ENCODE measurements around the gene TPST1. TPM values are rescaled to one million over a fixed set of nuclear protein-coding genes. Genes with fewer than 3 reads are reported as not detected.

The TPST1 gene
- total RNA-seq, 1 experiment from 2014 or later = 20.4 TPM

- Histone ChIP-seq H3K36me3 (replicated peaks; ENCODE audit: control insufficient read depth, insufficient read depth, low read length) (no peaks in the 10 kb centered on the region), H3K4me3 (ENCODE audit: insufficient read depth, low read depth, low read length) (no peak overlapping the region), H3K27me3 (ENCODE audit: control insufficient read depth, insufficient read depth, low read length) (no peaks in the 10 kb centered on the region)
- no peak for DNase-seq
Observed at GRCh38 chr7:66178258-66178657, 26.9 kb upstream of the TPST1 start.

DNA sequence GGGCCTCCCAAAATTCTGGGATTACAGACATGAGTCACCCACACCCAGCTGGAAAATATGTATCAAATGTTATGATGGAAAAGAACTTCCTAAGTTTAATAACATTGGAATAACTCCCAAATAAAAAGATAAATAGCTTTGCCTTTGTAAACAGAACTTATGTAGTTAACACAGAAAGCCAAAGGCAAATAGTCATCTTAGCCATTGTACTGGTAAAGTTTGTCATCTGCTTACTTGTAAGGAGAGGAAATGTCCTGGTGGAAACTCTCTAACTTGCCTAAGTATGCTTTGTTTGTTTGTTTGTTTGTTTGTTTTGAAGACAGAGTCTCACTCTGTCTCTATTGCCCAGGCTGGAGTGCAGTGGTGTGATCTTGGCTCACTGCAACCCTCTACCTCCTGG, 23.8 kb upstream of the TPST1 start:
- no peak overlapping the region for H3K4me3 ChIP-seq (ENCODE audit: insufficient read depth, low read depth, low read length)
- no peaks in the 10 kb centered on the region for H3K27me3 ChIP-seq (ENCODE audit: control insufficient read depth, insufficient read depth, low read length)
- H3K36me3 ChIP-seq (replicated peaks; ENCODE audit: control insufficient read depth, insufficient read depth, low read length) = no peaks in the 10 kb centered on the region
- DNase-seq = no peak

GRCh38 chr7:66181845-66182244, 23.3 kb upstream of the TPST1 start:
- Histone ChIP-seq H3K27me3 (ENCODE audit: control insufficient read depth, insufficient read depth, low read length) (no peaks in the 10 kb centered on the region), H3K36me3 (replicated peaks; ENCODE audit: control insufficient read depth, insufficient read depth, low read length) (no peaks in the 10 kb centered on the region), H3K4me3 (ENCODE audit: insufficient read depth, low read depth, low read length) (no peak overlapping the region)
- no peak for DNase-seq

DNA sequence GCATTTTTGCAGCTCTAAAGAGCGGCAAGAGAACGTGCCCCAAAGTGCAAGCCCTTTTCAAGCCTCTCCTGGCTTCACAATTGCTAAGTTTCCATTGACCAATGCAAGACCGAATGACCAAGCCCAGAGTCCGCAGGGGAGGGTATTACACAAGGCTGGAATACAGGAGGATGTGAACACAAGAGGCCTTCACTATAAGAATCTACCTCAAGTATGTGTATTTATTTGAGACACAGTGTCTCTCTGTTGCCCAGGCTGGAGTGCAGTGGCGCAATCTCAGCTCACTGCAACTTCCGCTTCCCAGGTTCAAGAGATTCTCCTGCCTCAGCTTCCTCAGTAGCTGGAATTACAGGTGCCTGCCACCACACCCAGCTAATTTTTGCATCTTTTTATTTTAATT, 22.2 kb upstream of the TPST1 start:
- DNase-seq = no peak
- H3K4me3 ChIP-seq (ENCODE audit: insufficient read depth, low read depth, low read length) = no peak overlapping the region
- no peaks in the 10 kb centered on the region for H3K36me3 ChIP-seq (replicated peaks; ENCODE audit: control insufficient read depth, insufficient read depth, low read length)
- no peaks in the 10 kb centered on the region for H3K27me3 ChIP-seq (ENCODE audit: control insufficient read depth, insufficient read depth, low read length)

DNA sequence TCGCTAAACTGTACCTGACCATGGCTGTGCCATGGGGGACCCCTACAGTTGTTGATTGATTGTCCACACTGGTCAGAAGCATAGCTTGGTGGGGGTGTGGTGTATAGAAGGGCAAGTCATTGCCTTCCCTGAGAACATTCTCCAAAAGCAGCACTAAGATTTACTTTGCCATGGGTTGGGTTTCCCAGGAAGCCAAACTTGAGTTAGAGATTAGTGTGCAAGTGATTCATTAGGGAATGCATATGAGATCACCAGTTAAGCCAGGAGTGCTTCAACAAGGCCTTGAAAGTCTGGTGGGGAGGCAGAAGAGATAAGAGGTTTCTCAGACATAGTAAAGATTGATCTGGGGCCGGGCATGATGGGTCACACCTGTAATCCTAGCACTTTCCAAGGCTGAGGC, 21.4 kb upstream of the TPST1 start:
- Histone ChIP-seq H3K36me3 (replicated peaks; ENCODE audit: control insufficient read depth, insufficient read depth, low read length) (no peaks in the 10 kb centered on the region), H3K4me3 (ENCODE audit: insufficient read depth, low read depth, low read length) (no peak overlapping the region), H3K27me3 (ENCODE audit: control insufficient read depth, insufficient read depth, low read length) (no peaks in the 10 kb centered on the region)
- DNase-seq = no peak

DNA sequence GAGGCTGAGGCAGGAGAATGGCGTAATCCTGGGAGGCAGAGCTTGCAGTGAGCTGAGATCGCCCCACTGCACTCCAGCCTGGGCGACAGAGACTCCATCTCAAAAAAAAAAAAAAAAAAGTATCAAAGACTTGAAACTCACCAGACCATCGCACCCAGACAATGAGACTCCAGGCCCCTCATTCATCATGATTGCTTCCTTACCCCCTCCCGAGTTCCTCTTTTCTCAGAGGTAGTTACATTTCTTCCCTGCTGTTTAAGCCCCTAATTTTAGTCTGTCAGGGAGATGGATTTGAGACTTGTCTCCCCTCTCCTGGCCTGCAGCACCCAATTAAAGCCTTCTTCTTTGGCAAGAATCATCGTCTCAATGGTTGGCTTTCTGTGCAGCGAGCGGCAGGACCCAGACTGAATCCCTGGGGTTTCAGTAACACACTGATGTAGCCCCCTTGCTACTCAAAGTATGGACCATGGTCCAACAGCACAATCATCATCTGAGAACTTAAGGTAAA, 19.4 kb upstream of the TPST1 start:
- no peaks in the 10 kb centered on the region for H3K36me3 ChIP-seq (replicated peaks; ENCODE audit: control insufficient read depth, insufficient read depth, low read length)
- no peaks in the 10 kb centered on the region for H3K27me3 ChIP-seq (ENCODE audit: control insufficient read depth, insufficient read depth, low read length)
- DNase-seq = no peak
- H3K4me3 ChIP-seq (ENCODE audit: insufficient read depth, low read depth, low read length) = no peak overlapping the region

DNA sequence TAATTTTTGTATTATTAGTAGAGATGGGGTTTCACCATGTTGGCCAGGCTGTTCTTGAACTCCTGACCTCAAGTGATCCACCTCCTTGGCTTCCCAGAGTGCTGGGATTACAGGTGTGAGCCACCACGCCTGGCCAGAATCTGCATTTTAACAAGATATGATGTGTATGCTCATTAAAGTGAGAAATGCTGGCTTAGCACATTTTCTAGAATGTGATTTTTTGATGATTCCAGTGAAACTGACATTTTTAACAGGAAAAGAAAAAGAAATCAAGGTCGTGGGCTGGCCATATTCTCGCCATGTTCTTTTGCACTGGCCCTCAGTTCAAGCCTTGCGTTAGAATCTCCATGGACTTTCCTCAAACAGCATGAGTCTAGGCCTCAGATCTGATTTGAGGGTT, 18.1 kb upstream of the TPST1 start:
- Histone ChIP-seq H3K4me3 (ENCODE audit: insufficient read depth, low read depth, low read length) (no peak overlapping the region), H3K36me3 (replicated peaks; ENCODE audit: control insufficient read depth, insufficient read depth, low read length) (no peaks in the 10 kb centered on the region), H3K27me3 (ENCODE audit: control insufficient read depth, insufficient read depth, low read length) (no peaks in the 10 kb centered on the region)
- DNase-seq = no peak

DNA sequence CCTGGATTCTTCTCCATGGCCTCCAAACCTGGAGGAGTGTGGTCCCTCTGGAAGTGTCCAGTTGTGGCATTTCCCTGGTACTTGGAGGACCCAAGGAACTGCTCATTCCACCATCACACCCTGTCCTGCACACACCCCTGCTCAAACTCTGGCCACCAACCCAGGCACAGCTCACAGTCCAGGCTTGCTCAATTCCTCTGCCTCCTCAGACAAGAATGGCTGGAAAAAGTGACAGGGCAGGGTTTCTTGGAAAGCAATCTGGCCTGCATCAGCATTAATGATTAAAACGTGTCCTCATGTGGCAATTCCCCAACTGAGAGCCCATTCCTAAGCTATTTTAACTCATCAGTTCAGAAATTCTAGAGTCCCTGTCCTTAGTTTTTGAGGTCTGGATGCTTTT, 17.2 kb upstream of the TPST1 start:
- H3K27me3 ChIP-seq (ENCODE audit: control insufficient read depth, insufficient read depth, low read length) = no peaks in the 10 kb centered on the region
- no peak for DNase-seq
- no peak overlapping the region for H3K4me3 ChIP-seq (ENCODE audit: insufficient read depth, low read depth, low read length)
- H3K36me3 ChIP-seq (replicated peaks; ENCODE audit: control insufficient read depth, insufficient read depth, low read length) = no peaks in the 10 kb centered on the region

GRCh38 chr7:66188645-66189044, 16.5 kb upstream of the TPST1 start:
- DNase-seq = no peak
- H3K36me3 ChIP-seq (replicated peaks; ENCODE audit: control insufficient read depth, insufficient read depth, low read length) = no peaks in the 10 kb centered on the region
- no peaks in the 10 kb centered on the region for H3K27me3 ChIP-seq (ENCODE audit: control insufficient read depth, insufficient read depth, low read length)
- no peak overlapping the region for H3K4me3 ChIP-seq (ENCODE audit: insufficient read depth, low read depth, low read length)

DNA sequence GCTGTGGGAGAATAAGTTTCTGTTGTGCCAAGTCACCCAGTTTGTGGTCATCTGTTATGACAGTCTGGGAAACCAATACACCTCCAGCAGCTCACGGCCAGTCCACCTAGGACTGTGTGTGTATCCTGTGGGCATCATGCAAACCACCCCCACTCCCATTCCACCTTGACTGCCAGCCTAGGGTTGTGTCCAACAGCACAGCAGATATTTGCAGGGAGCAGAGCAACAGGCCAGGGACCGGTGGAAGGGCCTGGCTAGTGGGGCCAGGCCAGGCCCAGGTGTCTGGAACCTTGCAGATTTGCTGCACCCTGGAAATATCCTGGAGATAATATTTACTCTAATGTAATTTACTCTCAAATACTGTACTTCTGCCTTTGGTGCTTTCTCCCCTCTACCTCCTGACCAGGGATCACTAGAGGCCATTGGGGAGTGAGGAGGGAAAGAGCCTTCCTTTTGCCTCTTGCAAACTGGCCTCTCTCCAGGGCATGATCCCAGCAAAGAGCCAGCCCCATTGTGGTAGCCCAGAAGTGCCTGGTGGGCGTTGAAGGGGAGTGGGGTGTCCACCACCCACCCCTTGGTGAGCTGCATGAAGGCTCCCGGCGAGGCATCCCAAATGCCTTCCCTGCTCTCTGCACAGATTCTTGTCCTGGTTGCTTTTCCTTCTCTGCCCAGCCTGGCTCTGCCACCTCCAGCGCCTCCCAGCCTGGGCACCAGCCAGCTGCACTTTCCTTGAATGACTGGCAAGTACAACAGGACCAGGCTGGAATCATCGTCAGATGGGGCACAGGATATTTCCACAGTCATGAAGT, 15.2 kb upstream of the TPST1 start:
- no peaks in the 10 kb centered on the region for H3K36me3 ChIP-seq (replicated peaks; ENCODE audit: control insufficient read depth, insufficient read depth, low read length)
- no peak for DNase-seq
- no peaks in the 10 kb centered on the region for H3K27me3 ChIP-seq (ENCODE audit: control insufficient read depth, insufficient read depth, low read length)

DNA sequence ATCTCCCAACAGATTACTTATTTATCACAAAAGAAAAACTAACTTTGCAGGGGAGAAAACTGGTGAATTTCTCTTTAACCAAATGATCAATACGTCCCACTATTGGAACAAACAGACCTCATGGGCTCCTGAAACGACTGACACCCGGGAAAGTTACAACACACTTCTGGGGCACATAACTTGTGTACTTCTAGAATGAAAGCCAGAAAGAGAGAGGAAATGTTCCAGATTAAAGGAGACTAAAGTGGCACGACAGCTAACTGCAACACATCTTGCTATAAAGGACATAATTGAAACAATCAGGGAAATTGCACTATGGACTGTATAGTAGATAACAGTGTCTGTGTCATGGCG, 14.7 kb upstream of the TPST1 start:
- Histone ChIP-seq H3K36me3 (replicated peaks; ENCODE audit: control insufficient read depth, insufficient read depth, low read length) (no peaks in the 10 kb centered on the region), H3K27me3 (ENCODE audit: control insufficient read depth, insufficient read depth, low read length) (no peaks in the 10 kb centered on the region), H3K4me3 (ENCODE audit: insufficient read depth, low read depth, low read length) (no peak overlapping the region)
- no peak for DNase-seq

More for the DNA sequence above, 15.2 kb upstream of the TPST1 start:
- H3K4me3 ChIP-seq (ENCODE audit: insufficient read depth, low read depth, low read length) = no peak overlapping the region

DNA sequence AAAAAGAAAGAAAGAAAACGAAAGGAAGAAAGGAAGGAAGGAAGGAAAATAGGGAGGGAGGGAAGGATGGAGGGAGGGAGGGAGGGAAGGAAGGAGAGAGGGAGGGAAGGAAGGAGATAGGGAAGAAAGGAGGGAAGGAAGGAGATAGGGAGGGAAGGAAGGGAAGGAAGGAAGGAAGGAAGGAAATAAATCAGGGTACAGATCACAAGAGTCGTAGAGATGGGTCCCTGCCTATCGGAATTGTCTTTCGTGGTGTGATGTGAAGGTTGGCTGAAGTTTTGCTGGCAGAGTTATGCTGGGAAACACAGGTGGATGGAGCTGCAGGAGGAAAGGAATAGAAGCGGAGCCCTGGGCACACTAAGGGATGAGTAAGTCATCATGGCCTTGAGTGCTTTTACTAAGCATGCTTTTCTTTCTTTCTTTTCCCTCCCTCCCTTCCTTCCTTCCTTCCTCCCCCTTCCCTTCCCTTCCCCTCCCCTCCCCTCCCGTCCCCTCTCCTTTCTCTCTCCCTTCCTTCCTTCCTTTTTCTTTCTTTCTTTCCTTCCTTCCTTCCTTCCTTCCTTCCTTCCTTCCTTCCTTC, 11.9 kb upstream of the TPST1 start:
- no peaks in the 10 kb centered on the region for H3K36me3 ChIP-seq (replicated peaks; ENCODE audit: control insufficient read depth, insufficient read depth, low read length)
- H3K27me3 ChIP-seq (ENCODE audit: control insufficient read depth, insufficient read depth, low read length) = no peaks in the 10 kb centered on the region
- H3K4me3 ChIP-seq (ENCODE audit: insufficient read depth, low read depth, low read length) = no peak overlapping the region
- DNase-seq = no peak

DNA sequence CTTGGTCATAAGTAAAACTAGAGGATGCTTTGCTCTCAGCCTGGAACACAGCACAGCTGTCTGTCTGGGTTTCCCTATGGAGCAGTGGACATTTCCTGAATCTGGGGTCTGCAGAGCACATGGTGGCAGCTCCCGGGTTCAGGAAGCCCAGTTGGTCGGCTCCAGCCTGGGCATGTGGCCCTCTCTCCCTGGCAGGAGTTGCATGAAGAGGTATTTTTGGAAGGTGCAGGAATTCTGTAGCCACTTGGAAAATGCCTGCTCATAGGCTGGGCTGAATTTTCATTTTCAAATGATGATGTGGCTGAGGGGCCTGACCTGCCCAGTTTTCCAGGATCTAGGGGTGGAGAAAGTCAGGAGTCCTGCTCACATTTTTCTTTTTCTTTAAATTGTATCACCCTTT, 6.7 kb upstream of the TPST1 start:
- H3K4me3 ChIP-seq (ENCODE audit: insufficient read depth, low read depth, low read length) = no peak overlapping the region
- no peaks in the 10 kb centered on the region for H3K36me3 ChIP-seq (replicated peaks; ENCODE audit: control insufficient read depth, insufficient read depth, low read length)
- no peaks in the 10 kb centered on the region for H3K27me3 ChIP-seq (ENCODE audit: control insufficient read depth, insufficient read depth, low read length)
- no peak for DNase-seq

- Histone ChIP-seq H3K27me3 (ENCODE audit: control insufficient read depth, insufficient read depth, low read length) (no peaks in the 10 kb centered on the region), H3K4me3 (ENCODE audit: insufficient read depth, low read depth, low read length) (no peak overlapping the region), H3K36me3 (replicated peaks; ENCODE audit: control insufficient read depth, insufficient read depth, low read length) (no peaks in the 10 kb centered on the region)
- DNase-seq = peak; percentile 39
Observed at GRCh38 chr7:66198956-66199355, 6.2 kb upstream of the TPST1 start.

DNA sequence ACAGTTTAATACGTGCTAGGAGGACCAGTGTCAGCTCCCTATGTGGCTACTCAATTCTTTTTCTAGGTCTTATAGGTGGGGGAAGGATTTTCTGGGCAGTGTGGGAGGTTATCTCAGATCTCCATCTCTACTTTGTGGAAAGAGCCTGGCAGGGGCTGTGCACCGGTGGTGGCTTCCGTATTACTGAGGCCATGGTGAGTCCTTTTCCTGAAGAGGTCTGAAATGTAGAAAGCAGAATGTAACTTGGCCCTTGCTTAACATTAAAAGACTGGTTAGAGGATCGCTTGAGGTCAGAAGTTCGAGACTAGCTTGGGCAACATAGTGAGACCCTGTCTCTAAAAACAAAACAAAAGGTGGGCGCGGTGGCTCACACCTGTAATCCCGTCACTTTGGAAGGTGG, 2.7 kb upstream of the TPST1 start:
- Histone ChIP-seq H3K4me3 (ENCODE audit: insufficient read depth, low read depth, low read length) (no peak overlapping the region), H3K36me3 (replicated peaks; ENCODE audit: control insufficient read depth, insufficient read depth, low read length) (no peaks in the 10 kb centered on the region), H3K27me3 (ENCODE audit: control insufficient read depth, insufficient read depth, low read length) (peaks cover 9% of the 10 kb centered on the region)
- DNase-seq = no peak

Data from H7 (cell line).